CD14-positive monocyte (primary cell): ENCODE results near the gene ZDHHC3. TPM values are rescaled to one million over a fixed set of nuclear protein-coding genes. Genes with fewer than 3 reads are reported as not detected.

Experiments used
- DNase-seq, 3 donors: peaks; one replicate each; pipeline ENCODE4 v3.0.0-alpha.2; 2011 to 2022
- H2AFZ ChIP-seq: 2 replicates; pipeline ENCODE4 v1.6.0; 2012; ENCODE audit warnings: mild to moderate bottlenecking, low read depth, low read length, inconsistent platforms; ENCODE audit not compliant: insufficient read depth, poor library complexity, severe bottlenecking
- H3K27ac ChIP-seq, 2 donors: 1 replicate in 1 of 2; 2 replicates in 1 of 2; pipeline ENCODE4 v1.5.1; 2012 to 2013; ENCODE audit warnings: low read length in 2 of 2, control low read depth in 1 of 2, inconsistent platforms in 1 of 2, low read depth in 1 of 2, mild to moderate bottlenecking in 1 of 2
- H3K27me3 ChIP-seq, 2 donors: one replicate each; pipeline versions ENCODE4 v1.6.0 to v1.6.1; 2011 to 2013; ENCODE audit warnings: low read length in 2 of 2; ENCODE audit not compliant: control insufficient read depth in 2 of 2, insufficient read depth in 2 of 2
- H3K36me3 ChIP-seq, 2 donors: replicated peaks in 1 of 2; 1 replicate in 1 of 2; 2 replicates in 1 of 2; pipeline versions ENCODE4 v1.5.1 to v1.6.1; 2012 to 2013; ENCODE audit warnings: low read length in 2 of 2, control low read depth in 1 of 2, inconsistent platforms in 1 of 2, mild to moderate bottlenecking in 1 of 2; ENCODE audit not compliant: insufficient read depth in 2 of 2, control insufficient read depth in 1 of 2
- H3K4me1 ChIP-seq, 2 donors: 1 replicate in 1 of 2; 2 replicates in 1 of 2; pipeline versions ENCODE4 v1.5.1 to v1.6.1; 2012 to 2013; ENCODE audit warnings: low read length in 2 of 2, control low read depth in 1 of 2, inconsistent platforms in 1 of 2, mild to moderate bottlenecking in 1 of 2, moderate library complexity in 1 of 2; ENCODE audit not compliant: insufficient read depth in 2 of 2, control insufficient read depth in 1 of 2
- H3K4me2 ChIP-seq: replicated peaks from 2 replicates; pipeline ENCODE3; 2012; ENCODE audit warnings: low read length, moderate library complexity, mild to moderate bottlenecking; ENCODE audit not compliant: poor library complexity, severe bottlenecking; ENCODE audit errors: extremely low read depth
- H3K4me3 ChIP-seq, 3 experiments: fragments of 200-600 bp in 1 of 3; sonication (generic) in 1 of 3; replicated peaks in 1 of 3; 1 replicate in 2 of 3; 2 replicates in 1 of 3; pipeline ENCODE4 v1.5.1; 2011 to 2013; ENCODE audit warnings: low read length in 3 of 3, mild to moderate bottlenecking in 3 of 3, control low read depth in 2 of 3, low read depth in 2 of 3, inconsistent platforms in 1 of 3, moderate library complexity in 1 of 3
- H3K79me2 ChIP-seq: 2 replicates; pipeline ENCODE4 v1.6.0; 2012; ENCODE audit warnings: mild to moderate bottlenecking, control low read depth, inconsistent platforms, low read length, moderate library complexity; ENCODE audit not compliant: insufficient read depth
- H3K9ac ChIP-seq: 2 replicates; pipeline ENCODE4 v1.6.0; 2017; ENCODE audit warnings: low read length, mild to moderate bottlenecking; ENCODE audit not compliant: insufficient read depth, poor library complexity, severe bottlenecking
- H3K9me3 ChIP-seq, 2 donors: replicated peaks in 1 of 2; 1 replicate in 1 of 2; 2 replicates in 1 of 2; pipeline versions ENCODE4 v1.5.1 to v1.6.1; 2012 to 2013; ENCODE audit warnings: low read length in 2 of 2, control low read depth in 1 of 2; ENCODE audit not compliant: control insufficient read depth in 1 of 2, insufficient read depth in 1 of 2
- H4K20me1 ChIP-seq: 2 replicates; pipeline ENCODE4 v1.6.0; 2012; ENCODE audit warnings: mild to moderate bottlenecking, low read length, control low read depth, moderate library complexity; ENCODE audit not compliant: insufficient read depth
- H3K27ac Mint-ChIP-seq, 7 donors: one replicate each; pipeline ENCODE4 v1.8.0; 2020; ENCODE audit warnings: mild to moderate bottlenecking in 7 of 7, mixed read lengths in 7 of 7, moderate library complexity in 6 of 7, inconsistent platforms in 2 of 7
- H3K27me3 Mint-ChIP-seq, 3 donors: one replicate each; pipeline ENCODE4 v1.8.0; 2021 to 2022; ENCODE audit warnings: low read depth in 3 of 3, mild to moderate bottlenecking in 3 of 3, mixed read lengths in 3 of 3, moderate library complexity in 3 of 3, inconsistent platforms in 1 of 3
- H3K36me3 Mint-ChIP-seq, 2 donors: one replicate each; pipeline ENCODE4 v1.8.0; 2020; ENCODE audit warnings: mixed read lengths in 2 of 2, inconsistent platforms in 1 of 2, mild to moderate bottlenecking in 1 of 2
- H3K4me1 Mint-ChIP-seq: one replicate; pipeline ENCODE4 v1.8.0; 2020; ENCODE audit warnings: mild to moderate bottlenecking, mixed read lengths
- H3K4me3 Mint-ChIP-seq, 2 donors: one replicate each; pipeline ENCODE4 v1.8.0; 2020; ENCODE audit warnings: mild to moderate bottlenecking in 2 of 2, mixed read lengths in 2 of 2, moderate library complexity in 1 of 2
- H3K9me3 Mint-ChIP-seq, 7 donors: one replicate each; pipeline ENCODE4 v1.8.0; 2020 to 2022; ENCODE audit warnings: mixed read lengths in 7 of 7, mild to moderate bottlenecking in 6 of 7, moderate library complexity in 6 of 7, inconsistent platforms in 2 of 7
- WGBS: methylation state at CpG from one replicate; pipeline ENCODE4 v1.1.5; 2013; ENCODE audit warnings: missing lambda C conversion rate; ENCODE audit not compliant: insufficient coverage; 5-methylcytosine and 5-hydroxymethylcytosine counted together
- intact Hi-C, 2 donors: fragments of 100-400 bp; cut with micrococcal nuclease; formaldehyde crosslinking; loops; one replicate each; pipeline versions ENCODE4 v1.15.0 to v1.15.1; 2023
- polyA plus RNA-seq, 3 donors: library from polyadenylated mRNA; depleted of rRNA in 1 of 3; unstranded in 2 of 3; stranded (reverse) in 1 of 3; fragments of 300-500 nt in 2 of 3; fragments of >200 nt in 1 of 3; fragmentation: Illumina TruSeq in 2 of 3; gene quantifications; 1 replicate in 2 of 3; 2 replicates in 1 of 3; pipeline ENCODE4 v1.2.3, GENCODE V29; 2012 to 2021
- TF ChIP-seq, protein P1 (sequence below): fragments of 200-600 bp; IDR thresholded peaks from one replicate; pipeline ENCODE4 v1.8.0; 2022; ENCODE audit warnings: antibody characterized with exemption, mild to moderate bottlenecking

Gene ZDHHC3
- polyA plus RNA-seq, 3 donors, result 52.1 to 72.6 (median 61.3) TPM

DNA sequence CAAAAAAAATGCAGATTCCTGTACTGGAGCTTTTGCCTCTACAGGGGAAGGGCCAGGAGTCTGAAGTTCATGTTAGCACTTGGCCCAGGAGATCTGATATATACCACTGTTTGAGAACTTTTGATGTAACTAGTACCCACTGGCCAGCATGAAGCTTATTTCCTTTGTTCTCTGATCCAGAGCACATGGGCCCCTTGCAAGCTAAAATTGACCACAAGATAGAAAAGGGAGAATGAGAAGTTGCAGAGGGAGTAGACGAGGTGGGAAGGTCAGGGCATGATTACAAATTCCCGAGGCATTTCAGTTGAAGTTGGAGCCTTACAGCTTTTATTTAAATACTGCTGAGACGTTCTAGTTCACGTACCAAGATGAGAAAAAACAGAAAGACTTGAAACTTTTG lies 73.3 kb downstream of the ZDHHC3 start:
- TF ChIP-seq, protein P1, sequence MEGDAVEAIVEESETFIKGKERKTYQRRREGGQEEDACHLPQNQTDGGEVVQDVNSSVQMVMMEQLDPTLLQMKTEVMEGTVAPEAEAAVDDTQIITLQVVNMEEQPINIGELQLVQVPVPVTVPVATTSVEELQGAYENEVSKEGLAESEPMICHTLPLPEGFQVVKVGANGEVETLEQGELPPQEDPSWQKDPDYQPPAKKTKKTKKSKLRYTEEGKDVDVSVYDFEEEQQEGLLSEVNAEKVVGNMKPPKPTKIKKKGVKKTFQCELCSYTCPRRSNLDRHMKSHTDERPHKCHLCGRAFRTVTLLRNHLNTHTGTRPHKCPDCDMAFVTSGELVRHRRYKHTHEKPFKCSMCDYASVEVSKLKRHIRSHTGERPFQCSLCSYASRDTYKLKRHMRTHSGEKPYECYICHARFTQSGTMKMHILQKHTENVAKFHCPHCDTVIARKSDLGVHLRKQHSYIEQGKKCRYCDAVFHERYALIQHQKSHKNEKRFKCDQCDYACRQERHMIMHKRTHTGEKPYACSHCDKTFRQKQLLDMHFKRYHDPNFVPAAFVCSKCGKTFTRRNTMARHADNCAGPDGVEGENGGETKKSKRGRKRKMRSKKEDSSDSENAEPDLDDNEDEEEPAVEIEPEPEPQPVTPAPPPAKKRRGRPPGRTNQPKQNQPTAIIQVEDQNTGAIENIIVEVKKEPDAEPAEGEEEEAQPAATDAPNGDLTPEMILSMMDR, result no peak
- no peak overlapping the region for H3K4me2 ChIP-seq
- no peak overlapping the region for H3K4me3 ChIP-seq
- intact Hi-C loops, result no loop called here
- H3K4me1 ChIP-seq, result no peaks in the 10 kb centered on the region
- H3K27me3 Mint-ChIP-seq, result peaks cover 0 to 14% (median 5%) of the 10 kb centered on the region in 3 donors
- H3K9me3 Mint-ChIP-seq, result peaks cover 0 to 9% (median 2%) of the 10 kb centered on the region in 7 donors
- H3K27ac ChIP-seq, result no peak overlapping the region
- no peaks in the 10 kb centered on the region for H4K20me1 ChIP-seq
- no peaks in the 10 kb centered on the region for H3K79me2 ChIP-seq
- WGBS, result 78% methylated on average over 2 of the region's 4 CpGs
- H3K36me3 Mint-ChIP-seq, result no peaks in the 10 kb centered on the region
- no peak overlapping the region for H3K9ac ChIP-seq
- H3K4me3 Mint-ChIP-seq, result no peak overlapping the region
- H3K36me3 ChIP-seq, result no peaks in the 10 kb centered on the region
- H3K27me3 ChIP-seq, result no peaks in the 10 kb centered on the region
- H2AFZ ChIP-seq, result no peak overlapping the region
- H3K27ac Mint-ChIP-seq, result no peak overlapping the region
- no peak for DNase-seq
- H3K9me3 ChIP-seq, result no peaks in the 10 kb centered on the region
- H3K4me1 Mint-ChIP-seq, result no peaks in the 10 kb centered on the region

DNA sequence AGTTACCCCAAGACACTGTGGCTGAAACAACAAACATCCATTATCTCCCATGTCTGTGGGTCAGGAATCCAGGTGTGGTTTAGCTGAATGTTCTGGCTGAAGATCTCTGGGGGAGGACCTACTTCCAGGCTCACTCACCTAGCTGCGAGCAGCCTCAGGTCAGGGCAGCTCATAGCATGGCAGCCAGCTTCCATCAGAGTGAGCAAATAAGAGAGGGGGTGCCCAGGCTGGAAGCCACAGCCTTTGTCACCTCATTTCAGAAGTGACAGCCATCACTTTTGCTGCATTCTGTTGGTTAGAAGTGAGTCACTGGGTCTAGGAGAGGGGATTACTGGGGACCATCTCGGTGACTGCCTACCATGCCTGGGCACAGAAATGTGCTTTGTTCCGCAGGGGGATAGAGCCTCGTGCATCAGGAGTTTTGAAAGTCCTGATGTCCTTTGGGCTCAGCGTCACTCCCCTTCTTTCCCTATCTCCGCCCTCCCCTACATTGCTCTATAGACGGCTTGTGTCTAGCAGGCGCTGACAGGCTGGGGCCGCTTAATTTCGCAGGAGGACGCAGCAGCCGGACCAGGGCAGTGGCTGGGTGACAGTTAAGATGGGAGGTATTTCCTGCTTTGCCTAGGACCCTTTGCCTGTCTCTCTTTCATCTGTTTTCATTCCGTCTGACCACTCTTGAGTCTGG lies 76.1 kb downstream of the ZDHHC3 start:
- no peaks in the 10 kb centered on the region for H3K4me1 ChIP-seq
- WGBS, result 93% methylated on average over 5 of the region's 13 CpGs
- H3K4me2 ChIP-seq, result no peak overlapping the region
- peaks cover 0 to 2% (median 0%) of the 10 kb centered on the region in 7 donors for H3K9me3 Mint-ChIP-seq
- no peak for DNase-seq
- H3K4me3 ChIP-seq, result no peak overlapping the region
- H3K4me1 Mint-ChIP-seq, result no peaks in the 10 kb centered on the region
- no peak overlapping the region for H2AFZ ChIP-seq
- no peak overlapping the region for H3K27ac ChIP-seq
- peaks cover 0 to 10% (median 5%) of the 10 kb centered on the region in 3 donors for H3K27me3 Mint-ChIP-seq
- intact Hi-C loops, result no loop called here
- H3K36me3 Mint-ChIP-seq, result no peaks in the 10 kb centered on the region
- TF ChIP-seq, protein P1, result no peak
- no peak overlapping the region for H3K9ac ChIP-seq
- no peaks in the 10 kb centered on the region for H3K9me3 ChIP-seq
- no peaks in the 10 kb centered on the region for H3K27me3 ChIP-seq
- H3K79me2 ChIP-seq, result no peaks in the 10 kb centered on the region
- H3K36me3 ChIP-seq, result no peaks in the 10 kb centered on the region
- no peak overlapping the region for H3K4me3 Mint-ChIP-seq
- peak overlapping the region in 1 of 7 donors; percentile 34 for H3K27ac Mint-ChIP-seq
- no peaks in the 10 kb centered on the region for H4K20me1 ChIP-seq
